GM23248 (cell line): Measurements from ENCODE around the gene SPTSSA. TPM values are rescaled to one million over a fixed set of nuclear protein-coding genes. Genes with fewer than 3 reads are reported as not detected.

Source experiments
- DNase-seq: peaks from one replicate; pipeline ENCODE4 v3.0.0-alpha.2; 2015
- H2AFZ ChIP-seq: fragments of 200-600 bp; sonication (generic); 2 replicates; pipeline ENCODE4 v1.6.1; 2016; ENCODE audit warnings: antibody characterized with exemption
- H3F3A ChIP-seq: fragments of 200-600 bp; sonication (generic); 2 replicates; pipeline ENCODE4 v1.6.1; 2016; ENCODE audit warnings: mild to moderate bottlenecking, antibody characterized with exemption, mixed run types; ENCODE audit not compliant: insufficient read depth
- H3K27ac ChIP-seq: fragments of 200-600 bp; sonication (generic); 2 replicates; pipeline ENCODE4 v1.5.1; 2016; ENCODE audit warnings: mild to moderate bottlenecking
- H3K27me3 ChIP-seq: fragments of 200-600 bp; sonication (generic); replicated peaks from 2 replicates; pipeline ENCODE4 v1.6.1; 2016; ENCODE audit warnings: mild to moderate bottlenecking; ENCODE audit not compliant: insufficient read depth
- H3K36me3 ChIP-seq: fragments of 200-600 bp; sonication (generic); 2 replicates; pipeline ENCODE4 v1.6.1; 2016; ENCODE audit warnings: low read depth, mild to moderate bottlenecking
- H3K4me1 ChIP-seq: fragments of 200-600 bp; sonication (generic); 2 replicates; pipeline ENCODE4 v1.6.1; 2016; ENCODE audit warnings: mild to moderate bottlenecking; ENCODE audit not compliant: insufficient read depth
- H3K4me2 ChIP-seq: fragments of 200-600 bp; sonication (generic); one replicate; pipeline ENCODE4 v1.6.1; 2016; ENCODE audit warnings: mild to moderate bottlenecking; ENCODE audit not compliant: unreplicated experiment
- H3K4me3 ChIP-seq: fragments of 200-600 bp; sonication (generic); 2 replicates; pipeline ENCODE4 v1.5.1; 2016; ENCODE audit warnings: mild to moderate bottlenecking
- H3K79me2 ChIP-seq: fragments of 200-600 bp; sonication (generic); 2 replicates; pipeline ENCODE4 v1.6.1; 2016; ENCODE audit warnings: mild to moderate bottlenecking; ENCODE audit not compliant: insufficient read depth
- H3K9ac ChIP-seq: fragments of 200-600 bp; sonication (generic); 2 replicates; pipeline ENCODE4 v1.6.1; 2016; ENCODE audit warnings: mild to moderate bottlenecking
- H3K9me2 ChIP-seq: fragments of 200-600 bp; sonication (generic); 2 replicates; pipeline ENCODE4 v1.6.1; 2016; ENCODE audit warnings: mixed run types, mild to moderate bottlenecking, moderate library complexity; ENCODE audit not compliant: insufficient read depth
- H3K9me3 ChIP-seq: fragments of 200-600 bp; sonication (generic); one replicate; pipeline ENCODE4 v1.6.1; 2017; ENCODE audit warnings: low read depth
- H4K20me1 ChIP-seq: fragments of 200-600 bp; sonication (generic); 2 replicates; pipeline ENCODE4 v1.6.0; 2016; ENCODE audit not compliant: insufficient read depth
- EZH2 ChIP-seq: fragments of 200-600 bp; sonication (generic); IDR thresholded peaks from 2 replicates; pipeline ENCODE4 v1.6.1; 2018; ENCODE audit warnings: antibody characterized with exemption, mild to moderate bottlenecking; ENCODE audit not compliant: insufficient read depth, poor library complexity, severe bottlenecking
- EZH2phosphoT487 ChIP-seq: fragments of 200-600 bp; sonication (generic); IDR thresholded peaks from 2 replicates; pipeline ENCODE4 v1.6.1; 2018; ENCODE audit warnings: antibody characterized with exemption, moderate library complexity, mild to moderate bottlenecking, low read depth; ENCODE audit not compliant: insufficient read depth
- WGBS, 2 experiments: methylation state at CpG; one replicate each; pipeline ENCODE4 v1.1.6; 2015 to 2017; ENCODE audit warnings: low lambda C conversion rate in 2 of 2, low coverage in 1 of 2; ENCODE audit errors: missing lambda C conversion rate in 2 of 2; 5-methylcytosine and 5-hydroxymethylcytosine counted together
- in situ Hi-C: fragments of 300-500 bp; cut with MboI; formaldehyde crosslinking; loops from 2 replicates; pipeline ENCODE4 v1.15.0; 2020
- polyA plus RNA-seq: library from polyadenylated mRNA; unstranded; fragments of >200 nt; fragmentation: Nextera tagmentation; extraction: Ambion mirVana; gene quantifications from 2 replicates; pipeline ENCODE4 v1.2.1, GENCODE V29; 2016
- total RNA-seq: library from RNA; depleted of rRNA; stranded (reverse); fragments of >200 nt; shearing (Covaris generic); gene quantifications from 2 replicates; pipeline ENCODE4 v1.2.3, GENCODE V29; 2014

The SPTSSA gene
- total and polyA plus RNA-seq, 2 experiments from 2014 or later: 13.5 to 19.0 TPM

GRCh38 chr14:34502545-34503225, 40.6 kb upstream of the SPTSSA start:
- peak overlapping the region; percentile 0; the same call in 1 of the 2 replicates for H3K27ac ChIP-seq
- H3K4me3 ChIP-seq: no peak overlapping the region
- no peaks in the 10 kb centered on the region for H3K79me2 ChIP-seq
- no peaks in the 10 kb centered on the region for H3K36me3 ChIP-seq
- H3K4me1 ChIP-seq: peaks cover 24% of the 10 kb centered on the region
- no peaks in the 10 kb centered on the region for H3K9me2 ChIP-seq
- peak; percentile 9 for DNase-seq
- no peaks in the 10 kb centered on the region for H3K9me3 ChIP-seq
- 76 to 78% methylated on average over 2 of the region's 2 CpGs for WGBS, 2 experiments
- peak overlapping the region; percentile 57; the same call in 1 of the 2 replicates for H2AFZ ChIP-seq
- in situ Hi-C loops: no loop called here
- peaks cover 17% of the 10 kb centered on the region for H3F3A ChIP-seq
- H4K20me1 ChIP-seq: no peaks in the 10 kb centered on the region
- TF ChIP-seq EZH2 (no peak), EZH2phosphoT487 (no peak)
- H3K4me2 ChIP-seq: no peak overlapping the region
- H3K27me3 ChIP-seq: no peaks in the 10 kb centered on the region
- H3K9ac ChIP-seq: no peak overlapping the region

- Histone ChIP-seq H3K9ac (no peak overlapping the region), H3K4me3 (no peak overlapping the region), H3K36me3 (no peaks in the 10 kb centered on the region), H3K4me1 (peaks cover 30% of the 10 kb centered on the region), H3K27ac (peak overlapping the region; percentile 0; the same call in 1 of the 2 replicates), H3K27me3 (no peaks in the 10 kb centered on the region), H3K9me3 (no peaks in the 10 kb centered on the region), H3K4me2 (peak overlapping the region; percentile 10), H2AFZ (no peak overlapping the region), H3F3A (peaks cover 23% of the 10 kb centered on the region), H3K79me2 (no peaks in the 10 kb centered on the region), H4K20me1 (no peaks in the 10 kb centered on the region), H3K9me2 (no peaks in the 10 kb centered on the region)
- WGBS, 2 experiments: 87 to 95% methylated on average over 2 of the region's 2 CpGs
- no peak for TF ChIP-seq EZH2phosphoT487
- no peak for TF ChIP-seq EZH2
- in situ Hi-C loops: no loop called here
- DNase-seq: peak; percentile 46
Observed at GRCh38 chr14:34502001-34502400, 40.0 kb upstream of the SPTSSA start.

GRCh38 chr14:34501004-34501580, 39.1 kb upstream of the SPTSSA start:
- TF ChIP-seq EZH2phosphoT487: no peak
- TF ChIP-seq EZH2: no peak
- DNase-seq: no peak
- 92 to 100% methylated on average over 3 to 4 of the region's 5 CpGs for WGBS, 2 experiments
- Histone ChIP-seq H4K20me1 (no peaks in the 10 kb centered on the region), H3K4me3 (no peak overlapping the region), H3K4me2 (no peak overlapping the region), H3K9me3 (no peaks in the 10 kb centered on the region), H3K9ac (no peak overlapping the region), H3K27me3 (no peaks in the 10 kb centered on the region), H3K36me3 (no peaks in the 10 kb centered on the region), H2AFZ (no peak overlapping the region), H3F3A (peaks cover 29% of the 10 kb centered on the region), H3K79me2 (no peaks in the 10 kb centered on the region), H3K4me1 (peaks cover 30% of the 10 kb centered on the region), H3K27ac (no peak overlapping the region), H3K9me2 (no peaks in the 10 kb centered on the region)
- in situ Hi-C loops: no loop called here

- Histone ChIP-seq H3K36me3 (no peaks in the 10 kb centered on the region), H3K4me2 (no peak overlapping the region), H3K27me3 (no peaks in the 10 kb centered on the region), H3K4me1 (peaks cover 30% of the 10 kb centered on the region), H3K9ac (no peak overlapping the region), H2AFZ (no peak overlapping the region), H3F3A (peaks cover 29% of the 10 kb centered on the region), H4K20me1 (no peaks in the 10 kb centered on the region), H3K27ac (no peak overlapping the region), H3K9me2 (no peaks in the 10 kb centered on the region), H3K9me3 (no peaks in the 10 kb centered on the region), H3K4me3 (no peak overlapping the region), H3K79me2 (no peaks in the 10 kb centered on the region)
- in situ Hi-C loops: no loop called here
- peak; percentile 34 for DNase-seq
- TF ChIP-seq EZH2phosphoT487: no peak
- no peak for TF ChIP-seq EZH2
- whole genome bisulfite sequencing, 2 experiments: 94 to 95% methylated on average over 6 of the region's 6 CpGs
Observed at GRCh38 chr14:34498684-34499412, 36.8 kb upstream of the SPTSSA start.
